ENCODE measurements around the gene LMAN2. TPM values are rescaled to one million over a fixed set of nuclear protein-coding genes. Genes with fewer than 3 reads are reported as not detected.

Gene LMAN2
- total RNA-seq, 1 experiment from 2014 or later = 128 TPM

- Histone ChIP-seq H3K9me2 (ENCODE audit: insufficient read depth) (no peaks in the 10 kb centered on the region), H3K27me3 (ENCODE audit: insufficient read depth, low read length) (no peaks in the 10 kb centered on the region), H2AFZ (ENCODE audit: low read depth, low read length, poor library complexity, severe bottlenecking) (no peak overlapping the region), H3K4me2 (ENCODE audit: low read length) (no peak overlapping the region), H3K9ac (ENCODE audit: low read length) (no peak overlapping the region), H4K20me1 (ENCODE audit: insufficient read depth) (peaks cover 8% of the 10 kb centered on the region; the same call in 1 of the 2 replicates), H3K4me3 (replicated peaks in 1 of 2; ENCODE audit: low read depth in 1 of 2, low read length in 2 of 2) (no peak overlapping the region), H3K36me3 (ENCODE audit: control insufficient read depth in 1 of 2, insufficient read depth in 2 of 2, low read length in 2 of 2) (peaks cover 8 to 14% of the 10 kb centered on the region in 2 experiments; a peak in 2 of 4 replicates), H3K79me2 (ENCODE audit: insufficient read depth, low read length) (peaks cover 28% of the 10 kb centered on the region), H3K4me1 (ENCODE audit: control insufficient read depth in 1 of 2, insufficient read depth in 2 of 2, low read length in 2 of 2) (peaks cover 19 to 56% of the 10 kb centered on the region in 2 experiments), H3K9me3 (ENCODE audit: control insufficient read depth in 1 of 2, insufficient read depth in 1 of 2, low read depth in 1 of 2, low read length in 2 of 2) (no peaks in the 10 kb centered on the region), H3K27ac (ENCODE audit: low read depth, low read length) (no peak overlapping the region)
- intact Hi-C loops (cut with micrococcal nuclease) = loop anchor here (10.0 kb wide), 1 partner anchor 653 kb away; no protein-coding TSS in a partner anchor
- DNase-seq (ENCODE audit: low read depth, low spot score) (no peak), ATAC-seq (no peak)
- no peak for TF ChIP-seq REST (IDR thresholded peaks at IDR 0.05; ENCODE audit: low read depth)
- no peak for TF ChIP-seq SIN3A (IDR thresholded peaks at IDR 0.05; ENCODE audit: low read depth)
- no peak for TF ChIP-seq ATF3 (IDR thresholded peaks at IDR 0.05)
- RAD21 ChIA-PET (ENCODE audit: low non-redundant PET in 1 of 2, low total read pairs in 2 of 2, uncharacterized antibody in 2 of 2, unreplicated experiment in 2 of 2) = interaction anchor here in 1 of 2 experiments (0.6 kb wide), 1 partner anchor 148 kb away, joined by 3 read pairs; no protein-coding TSS in a partner anchor
- CTCF ChIA-PET = interaction anchor here (0.7 kb wide), 1 partner anchor 184 kb away, joined by 3 read pairs; no protein-coding TSS in a partner anchor
- no TSS peak for BruUV-seq (replicated peaks)
- POLR2A ChIA-PET = interaction anchor here (1.0 kb wide), 1 partner anchor 150 kb away, joined by 3 read pairs; no protein-coding TSS in a partner anchor
Observed at GRCh38 chr5:177307544-177308363, 43.7 kb downstream of the LMAN2 start.
